ENCODE results near the gene TBC1D4.
"Not testable (repeated sequence)": the region's sequence is repeated elsewhere in the genome, so short reads cannot be mapped to it uniquely, and the experiment has no call there.

TBC1D4 gene

DNA sequence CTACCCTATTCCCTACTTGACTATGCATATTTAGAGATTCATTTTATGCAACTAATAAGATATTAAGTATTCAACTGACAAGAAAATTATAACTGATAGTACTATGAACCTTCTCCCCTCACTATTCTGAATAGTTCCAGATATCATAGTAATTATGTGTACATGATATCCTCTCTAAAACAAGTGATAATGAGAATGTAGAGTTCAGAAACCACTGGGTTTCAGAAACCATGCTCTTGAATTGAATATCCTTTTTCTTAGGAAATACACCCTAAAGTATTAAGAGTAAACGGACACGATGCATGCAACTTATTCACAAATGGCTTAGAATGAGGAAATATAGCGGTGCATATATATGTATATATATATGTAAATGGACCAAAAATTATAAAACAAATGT, 160.9 kb downstream of the TBC1D4 start:
- in situ Hi-C loops (cut with HindIII; ENCODE audit: low pct_ligation_motif_present, low pct_unique_long_range_greater_than_20kb, low sequenced_read_pairs) = no loop called here
- no peak for DNase-seq

DNA sequence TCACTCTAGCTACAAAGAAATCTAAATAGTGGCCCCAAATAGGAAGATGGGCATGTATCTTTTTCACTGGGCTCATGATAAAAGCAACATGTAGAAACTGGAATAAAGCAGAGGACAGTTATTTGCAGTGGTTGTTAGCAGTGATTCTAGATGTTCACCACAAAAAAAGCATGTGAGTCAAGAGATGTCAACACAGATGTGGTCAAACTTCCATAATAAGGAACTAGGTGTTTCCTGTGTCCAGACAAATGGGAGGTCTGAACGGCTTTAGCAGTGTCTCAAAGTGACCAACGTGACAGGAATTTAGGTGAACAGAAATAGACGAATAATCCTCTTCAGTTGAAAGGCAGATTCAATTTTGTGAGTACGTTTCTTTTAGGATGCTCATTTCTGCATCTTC, 162.7 kb downstream of the TBC1D4 start:
- DNase-seq = no peak
- in situ Hi-C loops (cut with HindIII; ENCODE audit: low pct_ligation_motif_present, low pct_unique_long_range_greater_than_20kb, low sequenced_read_pairs) = no loop called here

- DNase-seq = no peak
These were observed 163.7 kb downstream of the TBC1D4 start for GRCh38 chr13:75318138-75318833.

GRCh38 chr13:75316427-75316826, 165.5 kb downstream of the TBC1D4 start:
- in situ Hi-C loops (cut with HindIII; ENCODE audit: low pct_ligation_motif_present, low pct_unique_long_range_greater_than_20kb, low sequenced_read_pairs) = no loop called here
- no peak for DNase-seq

More at GRCh38 chr13:75318138-75318833, 163.7 kb downstream of the TBC1D4 start:
- in situ Hi-C loops (cut with HindIII; ENCODE audit: low pct_ligation_motif_present, low pct_unique_long_range_greater_than_20kb, low sequenced_read_pairs) = no loop called here

DNA sequence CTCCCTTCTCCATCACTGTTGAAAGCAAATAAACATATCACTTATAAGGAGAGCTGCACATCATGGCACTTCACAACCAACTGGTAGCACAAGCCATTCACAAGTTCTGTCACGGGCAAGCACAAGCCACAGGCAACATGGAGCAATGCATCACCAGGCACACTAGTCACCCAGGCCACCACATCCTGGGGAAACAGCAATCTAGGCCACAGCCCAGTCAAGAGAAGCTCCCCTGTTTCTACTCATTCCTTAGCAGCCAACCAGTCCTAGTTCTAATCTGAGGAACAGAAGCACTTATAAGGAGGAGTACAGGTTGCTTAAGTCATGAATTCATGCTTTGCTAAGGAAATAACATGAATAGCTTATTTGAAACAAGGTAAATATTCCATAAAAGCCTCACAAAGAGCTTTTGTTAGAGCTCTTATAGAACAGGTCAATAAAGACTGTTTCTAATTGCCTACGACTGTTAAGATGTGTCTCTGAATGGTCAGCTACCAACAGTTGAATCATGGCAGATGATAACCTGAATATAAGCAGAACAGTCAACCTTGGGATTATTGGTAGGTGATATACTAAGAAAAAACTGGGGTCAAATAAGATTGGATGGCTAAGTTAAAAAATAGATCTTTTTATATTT, 169.0 kb downstream of the TBC1D4 start:
- DNase-seq = no peak
- in situ Hi-C loops (cut with HindIII; ENCODE audit: low pct_ligation_motif_present, low pct_unique_long_range_greater_than_20kb, low sequenced_read_pairs) = no loop called here

GRCh38 chr13:75309981-75310580, 171.9 kb downstream of the TBC1D4 start:
- DNase-seq = no peak
- in situ Hi-C loops (cut with HindIII; ENCODE audit: low pct_ligation_motif_present, low pct_unique_long_range_greater_than_20kb, low sequenced_read_pairs) = no loop called here

DNA sequence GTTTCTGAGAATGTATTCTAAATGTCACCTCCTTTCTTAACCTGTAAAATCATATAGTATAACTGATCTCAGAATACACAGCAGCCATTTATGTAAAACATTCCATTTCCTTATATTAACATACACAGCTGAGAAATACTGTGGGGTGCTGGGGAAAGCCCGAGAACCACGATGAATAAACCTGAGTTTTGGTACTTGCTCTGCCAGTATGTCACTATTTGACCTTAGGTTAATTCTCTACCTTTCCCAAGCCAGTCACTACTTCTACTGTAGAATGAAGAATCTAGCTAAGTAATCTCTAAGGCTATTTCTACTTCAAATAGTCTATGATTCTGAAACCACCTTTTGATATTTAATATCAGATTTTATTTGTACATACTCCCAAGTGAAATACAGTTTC, 173.7 kb downstream of the TBC1D4 start:
- DNase-seq = no peak
- in situ Hi-C loops (cut with HindIII; ENCODE audit: low pct_ligation_motif_present, low pct_unique_long_range_greater_than_20kb, low sequenced_read_pairs) = no loop called here

- in situ Hi-C loops (cut with HindIII; ENCODE audit: low pct_ligation_motif_present, low pct_unique_long_range_greater_than_20kb, low sequenced_read_pairs) = no loop called here
- DNase-seq = no peak
These were observed 174.5 kb downstream of the TBC1D4 start for GRCh38 chr13:75307370-75307949.

- in situ Hi-C loops (cut with HindIII; ENCODE audit: low pct_ligation_motif_present, low pct_unique_long_range_greater_than_20kb, low sequenced_read_pairs); DNase-seq: not testable (repeated sequence)
These were observed 175.0 kb downstream of the TBC1D4 start for GRCh38 chr13:75306967-75307366.

- DNase-seq = no peak
- in situ Hi-C loops (cut with HindIII; ENCODE audit: low pct_ligation_motif_present, low pct_unique_long_range_greater_than_20kb, low sequenced_read_pairs) = no loop called here
These were observed 176.9 kb downstream of the TBC1D4 start for GRCh38 chr13:75305059-75305458.

GRCh38 chr13:75303263-75303662, 178.7 kb downstream of the TBC1D4 start:
- DNase-seq = no peak
- in situ Hi-C loops (cut with HindIII; ENCODE audit: low pct_ligation_motif_present, low pct_unique_long_range_greater_than_20kb, low sequenced_read_pairs) = no loop called here

- in situ Hi-C loops (cut with HindIII; ENCODE audit: low pct_ligation_motif_present, low pct_unique_long_range_greater_than_20kb, low sequenced_read_pairs) = no loop called here
- no peak for DNase-seq
These were observed 179.8 kb downstream of the TBC1D4 start for GRCh38 chr13:75302071-75302698.

DNA sequence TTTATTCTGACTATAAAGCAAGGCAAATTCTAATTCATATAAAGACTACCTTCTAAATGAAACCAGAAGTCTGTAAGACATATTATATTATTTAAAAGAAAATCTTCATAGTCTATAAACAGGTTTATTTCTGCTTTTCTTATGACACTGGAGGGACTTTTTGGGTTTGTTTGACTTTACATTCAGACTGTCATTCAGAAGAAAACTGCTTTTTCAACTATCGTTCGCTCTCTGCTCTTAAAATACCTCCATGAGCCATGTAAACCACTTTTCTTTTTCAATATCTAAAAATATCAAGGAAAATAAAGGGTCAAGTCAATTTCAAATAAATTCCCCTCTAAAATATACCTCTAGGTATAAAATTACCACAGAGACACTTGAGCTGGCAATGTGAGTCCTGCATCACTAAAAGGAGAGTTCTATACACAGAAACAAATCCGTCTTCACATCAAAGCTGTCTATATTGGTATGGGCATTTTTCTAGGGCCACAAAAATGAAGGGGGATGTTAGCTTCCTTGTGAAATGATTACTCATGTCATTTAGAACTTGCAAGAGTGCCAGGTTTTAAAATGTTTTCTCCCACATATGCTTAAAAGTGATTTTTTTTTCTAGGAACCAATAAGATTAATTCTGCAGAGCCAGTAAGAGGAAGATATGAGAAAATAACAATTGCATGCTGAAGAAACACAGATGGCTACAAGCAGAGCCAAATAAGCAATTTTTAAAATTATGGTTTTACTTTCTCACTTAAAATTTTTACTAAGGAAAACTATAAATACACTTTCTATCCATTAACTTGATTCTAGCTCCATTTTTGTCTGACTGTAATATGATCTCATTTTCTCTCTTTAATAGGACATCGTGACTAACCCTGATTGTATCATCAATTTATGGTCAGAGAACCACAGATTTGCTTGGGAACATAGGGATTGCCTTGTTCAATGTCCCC, 181.8 kb downstream of the TBC1D4 start:
- in situ Hi-C loops (cut with HindIII; ENCODE audit: low pct_ligation_motif_present, low pct_unique_long_range_greater_than_20kb, low sequenced_read_pairs) = no loop called here
- DNase-seq = no peak

GRCh38 chr13:75299246-75299645, 182.7 kb downstream of the TBC1D4 start:
- no peak for DNase-seq
- in situ Hi-C loops (cut with HindIII; ENCODE audit: low pct_ligation_motif_present, low pct_unique_long_range_greater_than_20kb, low sequenced_read_pairs) = no loop called here

DNA sequence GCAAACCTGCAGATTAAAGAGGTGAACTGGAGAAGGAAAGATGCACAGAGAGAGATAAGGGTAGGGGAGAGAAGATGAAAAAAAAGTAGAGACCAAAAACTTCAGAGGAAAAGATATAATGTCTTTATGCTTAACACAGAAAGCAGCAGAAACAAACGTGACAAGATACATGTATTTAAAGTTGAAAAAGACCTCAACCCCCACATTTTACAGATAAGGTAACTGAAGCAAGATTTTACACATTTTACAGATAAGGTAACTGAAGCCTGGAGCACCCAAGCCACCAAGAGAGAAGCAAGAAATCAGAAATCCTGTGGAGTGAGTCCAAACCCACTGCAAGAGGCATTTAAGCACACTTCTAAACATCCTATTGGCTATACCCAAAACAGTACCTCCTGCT, 185.3 kb downstream of the TBC1D4 start:
- in situ Hi-C loops (cut with HindIII; ENCODE audit: low pct_ligation_motif_present, low pct_unique_long_range_greater_than_20kb, low sequenced_read_pairs) = no loop called here
- DNase-seq = no peak

- no peak for DNase-seq
- in situ Hi-C loops (cut with HindIII; ENCODE audit: low pct_ligation_motif_present, low pct_unique_long_range_greater_than_20kb, low sequenced_read_pairs) = no loop called here
These were observed 186.8 kb downstream of the TBC1D4 start for GRCh38 chr13:75295201-75295600.

- DNase-seq = no peak
- in situ Hi-C loops (cut with HindIII; ENCODE audit: low pct_ligation_motif_present, low pct_unique_long_range_greater_than_20kb, low sequenced_read_pairs) = no loop called here
These were observed 187.9 kb downstream of the TBC1D4 start for GRCh38 chr13:75294110-75294509.

GRCh38 chr13:75285310-75285709, 196.7 kb downstream of the TBC1D4 start:
- DNase-seq = no peak
- in situ Hi-C loops (cut with HindIII; ENCODE audit: low pct_ligation_motif_present, low pct_unique_long_range_greater_than_20kb, low sequenced_read_pairs) = no loop called here
